ENCODE data around the gene CMTR1.
"Not testable (repeated sequence)": the region's sequence is repeated elsewhere in the genome, so short reads cannot be mapped to it uniquely, and the experiment has no call there.

CMTR1 gene

DNA sequence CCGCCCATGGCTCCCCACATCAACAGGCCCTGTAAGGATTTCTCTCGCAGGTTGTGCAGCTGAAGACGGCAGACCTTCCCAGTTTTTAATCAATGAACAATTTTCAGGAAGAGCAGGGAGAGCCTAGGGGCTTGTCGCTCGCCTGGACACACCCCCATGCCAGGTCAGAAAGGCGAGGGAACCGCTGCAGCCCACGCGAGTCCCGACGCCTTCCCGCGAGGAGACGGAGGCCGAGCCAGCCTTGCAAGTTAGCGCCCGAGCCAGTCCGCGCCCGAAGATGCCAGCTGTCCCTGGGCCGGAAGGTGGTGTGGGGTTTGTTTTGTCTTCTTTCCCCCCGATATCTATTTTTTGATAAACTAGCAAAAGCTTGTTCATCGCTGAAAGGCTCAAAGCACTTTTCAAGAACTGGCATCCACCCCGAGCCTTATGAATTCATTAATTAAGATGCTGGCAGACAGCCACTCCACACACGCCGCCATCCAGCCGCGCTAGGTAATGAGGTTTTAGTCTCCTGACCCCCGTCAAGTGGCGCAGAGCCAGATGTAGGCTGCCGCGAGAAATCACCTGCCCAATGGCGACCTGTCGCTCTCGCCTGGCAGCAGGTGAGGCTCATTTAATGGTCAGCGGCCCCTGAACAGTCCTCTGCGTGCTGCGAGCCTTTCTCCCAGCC is 60.1 kb downstream of the CMTR1 start:
- no peak for DNase-seq

DNA sequence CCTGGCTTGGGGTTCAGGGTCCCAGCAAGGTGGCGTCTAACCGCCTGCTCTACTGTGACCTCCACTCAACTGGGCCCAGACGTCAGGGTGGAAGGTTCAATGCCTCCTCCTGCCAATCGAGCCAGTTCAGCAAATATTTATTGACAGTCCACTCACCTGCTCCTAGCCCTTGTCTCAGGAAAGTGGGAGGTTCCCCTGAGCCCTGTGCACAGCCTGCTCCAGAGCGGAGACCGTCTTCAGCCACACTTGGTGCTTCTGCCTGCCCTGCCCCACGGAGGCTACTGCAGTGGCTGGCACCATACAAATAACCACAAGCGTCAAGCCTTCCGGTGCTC is 60.6 kb downstream of the CMTR1 start:
- no peak for DNase-seq

- DNase-seq, result no peak
Measured at GRCh38 chr6:37495244-37495934, 62.4 kb downstream of the CMTR1 start.

- DNase-seq, result no peak
Measured at GRCh38 chr6:37496951-37497885, 64.2 kb downstream of the CMTR1 start.

- DNase-seq, result peak; percentile 99
Measured at GRCh38 chr6:37499433-37500293, 66.6 kb downstream of the CMTR1 start, which contains the start of gene CCDC167. Gene CCDC167, minus strand, starts transcription at chr6:37499893. Its CDS starts 30 bp downstream, at chr6:37499863.

DNA sequence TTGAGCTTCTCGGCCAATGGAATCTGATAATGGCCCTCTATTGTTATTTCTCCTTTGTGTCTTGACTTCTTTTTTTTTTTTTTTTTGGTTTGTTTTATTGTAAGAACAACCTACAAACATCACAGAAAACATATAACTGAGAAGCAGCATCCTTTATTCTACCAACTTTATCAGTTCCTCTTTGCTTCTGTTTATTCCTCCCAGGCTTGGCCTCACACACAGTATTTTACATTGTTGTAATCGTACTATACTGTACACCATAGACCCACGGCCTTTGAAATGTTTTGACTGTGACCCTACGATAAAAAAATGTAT is 67.2 kb downstream of the CMTR1 start:
- DNase-seq, result no peak

- not testable (repeated sequence) for DNase-seq
Measured at GRCh38 chr6:37500904-37501303, 67.9 kb downstream of the CMTR1 start.

DNA sequence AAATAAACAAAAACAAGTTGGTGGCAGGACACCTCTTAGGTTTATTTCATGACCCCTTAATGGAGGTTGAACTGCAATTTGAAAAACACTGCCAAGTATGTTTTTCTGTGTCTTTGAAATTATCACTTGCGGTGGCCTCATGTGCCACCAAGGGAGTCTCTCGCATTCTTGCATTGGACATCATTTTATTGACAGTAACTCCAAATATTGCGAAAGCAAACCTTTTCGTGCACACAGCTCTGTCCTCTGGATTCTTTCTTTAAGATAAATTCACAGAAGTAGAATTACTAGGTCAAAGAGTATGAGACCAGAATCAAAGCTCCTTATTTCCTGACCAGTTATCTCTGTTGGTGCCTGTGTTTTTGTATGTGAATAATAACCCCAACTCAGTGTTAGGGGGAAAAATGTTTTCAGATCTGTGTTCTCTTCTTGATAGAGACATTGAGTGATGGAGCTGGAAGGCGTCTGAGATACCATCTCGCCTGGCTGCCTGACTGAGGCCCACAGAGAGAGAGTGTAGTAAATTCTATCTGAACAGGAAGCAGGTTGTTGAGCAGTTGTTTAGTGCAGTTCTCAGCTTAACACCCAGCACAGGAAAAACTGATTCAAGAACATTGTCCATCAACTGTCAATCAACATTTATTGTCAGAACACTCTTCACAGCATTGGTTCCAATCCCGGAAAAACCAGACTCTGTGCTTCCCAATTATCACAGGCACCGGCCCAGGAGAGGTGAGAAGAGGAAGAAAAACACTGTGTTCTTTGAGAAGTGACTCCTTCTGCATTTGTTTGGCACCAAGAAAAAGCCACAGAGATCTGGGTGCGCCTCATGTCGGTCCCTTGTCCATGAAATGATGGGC is 68.8 kb downstream of the CMTR1 start:
- DNase-seq, result no peak

GRCh38 chr6:37502703-37503291 is 69.8 kb downstream of the CMTR1 start:
- no peak for DNase-seq

DNA sequence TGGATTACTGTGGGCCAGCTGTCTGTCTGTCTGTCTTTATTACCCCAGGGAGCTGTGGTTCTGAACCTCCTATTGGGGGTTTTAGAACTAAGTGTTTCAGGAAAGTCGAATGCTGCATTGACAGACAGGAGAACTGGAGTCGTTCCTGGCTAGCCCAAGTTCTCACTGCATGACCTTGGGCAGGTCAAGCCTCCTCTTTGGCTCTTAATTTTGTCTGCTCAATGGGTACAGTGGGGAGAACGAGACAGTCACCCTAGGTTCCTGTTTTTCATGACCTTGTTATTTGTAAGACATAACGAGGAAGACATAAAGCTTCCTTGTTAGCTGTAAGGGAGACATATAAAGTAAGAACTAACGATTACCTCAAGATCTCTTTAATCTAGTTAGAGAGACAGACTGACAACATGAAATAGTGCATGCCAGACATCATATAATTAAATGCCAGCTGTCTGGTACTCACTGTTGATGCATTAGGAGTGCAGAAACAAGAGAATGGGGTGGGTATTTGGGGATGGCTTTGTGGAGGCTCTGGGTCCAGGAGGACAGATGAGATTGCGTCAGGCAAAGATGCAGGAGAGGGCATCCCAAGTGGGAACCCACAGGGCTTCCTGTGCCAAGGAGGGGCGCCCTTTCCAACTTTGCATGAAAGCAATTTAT is 70.4 kb downstream of the CMTR1 start:
- no peak for DNase-seq

GRCh38 chr6:37504024-37504423 is 71.0 kb downstream of the CMTR1 start:
- DNase-seq, result no peak

DNA sequence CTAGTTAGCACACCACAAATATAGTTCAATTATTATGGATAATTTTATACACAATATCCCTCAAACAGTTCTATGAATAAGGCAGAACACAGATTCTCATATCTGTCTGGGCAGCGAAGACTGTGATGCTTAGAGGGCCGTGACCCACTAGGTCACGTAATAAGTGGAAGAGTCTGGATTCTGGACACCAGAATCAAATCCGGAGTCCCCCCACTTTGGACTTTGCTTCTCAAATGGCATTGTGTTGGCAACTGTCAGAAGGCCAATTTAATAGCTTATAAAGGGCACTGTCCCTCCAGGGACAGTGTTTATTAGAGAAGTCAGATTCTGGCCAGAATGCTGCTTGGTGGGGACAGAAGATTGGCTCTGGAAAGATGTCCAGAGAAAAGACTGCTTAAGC is 73.5 kb downstream of the CMTR1 start:
- no peak for DNase-seq

GRCh38 chr6:37507077-37507476 is 74.1 kb downstream of the CMTR1 start:
- DNase-seq, result no peak

- no peak for DNase-seq
Measured at GRCh38 chr6:37507690-37508421, 74.8 kb downstream of the CMTR1 start.

DNA sequence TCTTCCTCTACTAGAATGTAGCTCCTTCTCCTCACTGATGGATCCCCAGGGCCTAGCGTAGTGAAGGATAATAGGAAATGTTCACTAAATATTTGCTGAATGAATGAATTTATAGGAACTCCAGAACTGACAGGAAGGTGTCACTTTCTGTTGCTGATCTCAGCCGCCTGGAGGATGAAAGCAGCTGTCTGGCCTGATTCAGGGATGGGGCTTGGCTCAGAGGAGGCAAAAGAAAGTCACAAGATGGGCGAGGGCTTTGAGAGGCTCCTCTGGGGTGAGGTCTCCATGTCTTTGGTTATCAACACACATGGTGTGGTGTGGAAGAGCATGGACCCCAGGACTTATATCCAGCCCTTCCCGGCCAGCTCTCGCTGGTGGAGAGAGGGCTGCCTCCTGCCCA is 78.2 kb downstream of the CMTR1 start:
- no peak for DNase-seq

- DNase-seq, result no peak
Measured at GRCh38 chr6:37511910-37512399, 78.9 kb downstream of the CMTR1 start.

DNA sequence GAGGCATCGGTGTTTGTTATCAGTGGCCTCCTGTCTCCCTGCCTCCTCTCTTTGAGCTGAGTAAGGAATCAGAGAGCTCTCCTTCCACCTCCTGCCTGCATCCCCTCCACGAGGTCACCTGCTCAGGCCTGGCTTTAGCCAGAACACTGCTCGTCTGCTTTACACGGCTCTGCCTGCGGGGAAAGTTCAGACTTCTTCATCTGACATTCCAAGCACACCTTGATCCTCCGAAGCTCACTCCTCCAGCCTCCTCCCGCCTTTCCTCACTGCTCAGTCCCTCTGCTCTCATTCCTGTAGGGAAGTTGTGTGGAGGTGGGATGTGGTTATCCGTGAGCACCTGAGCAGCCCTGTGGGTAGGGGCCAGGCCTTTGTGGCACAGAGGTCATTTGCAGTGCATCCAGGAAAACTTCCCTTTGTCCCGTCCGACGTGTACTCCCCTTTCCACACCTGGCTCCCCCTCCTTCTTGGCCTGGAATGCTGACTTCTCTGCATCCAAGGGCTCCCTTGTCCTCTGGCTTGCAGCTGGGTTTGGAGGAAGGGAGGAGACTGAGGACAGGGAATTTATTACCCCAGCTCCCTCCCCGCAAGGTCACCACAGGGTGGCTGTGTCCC is 79.5 kb downstream of the CMTR1 start:
- DNase-seq, result no peak

GRCh38 chr6:37513155-37513554 is 80.1 kb downstream of the CMTR1 start:
- DNase-seq, result no peak

DNA sequence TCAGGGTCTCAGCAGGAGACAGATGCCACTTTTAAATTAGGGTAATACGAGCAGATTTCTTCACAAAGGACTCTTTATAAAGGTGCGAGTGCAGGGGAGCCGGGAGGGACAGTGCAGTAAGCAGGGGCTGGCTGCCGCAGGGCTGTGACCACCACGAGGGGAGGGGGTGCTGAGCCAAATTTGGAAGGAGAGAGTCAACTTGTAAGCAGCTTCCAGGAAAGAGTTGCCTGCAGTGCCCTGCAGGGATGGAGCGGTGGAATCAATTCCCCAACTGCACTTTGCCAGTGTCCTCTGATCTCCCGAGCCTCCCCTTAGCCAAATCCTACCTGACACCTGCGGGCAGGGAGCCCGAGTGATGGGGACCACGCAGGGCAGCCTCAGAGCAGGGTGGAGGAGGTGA is 80.6 kb downstream of the CMTR1 start:
- DNase-seq, result no peak
